ENCODE results near the gene TACR1. TPM values are rescaled to one million over a fixed set of nuclear protein-coding genes. Genes with fewer than 3 reads are reported as not detected.

TACR1 gene
- total and polyA plus RNA-seq, 2 of the 13 experiments (the other 11 are each of a cell fraction or from before 2014, with no cell fraction given), result not detected

DNA sequence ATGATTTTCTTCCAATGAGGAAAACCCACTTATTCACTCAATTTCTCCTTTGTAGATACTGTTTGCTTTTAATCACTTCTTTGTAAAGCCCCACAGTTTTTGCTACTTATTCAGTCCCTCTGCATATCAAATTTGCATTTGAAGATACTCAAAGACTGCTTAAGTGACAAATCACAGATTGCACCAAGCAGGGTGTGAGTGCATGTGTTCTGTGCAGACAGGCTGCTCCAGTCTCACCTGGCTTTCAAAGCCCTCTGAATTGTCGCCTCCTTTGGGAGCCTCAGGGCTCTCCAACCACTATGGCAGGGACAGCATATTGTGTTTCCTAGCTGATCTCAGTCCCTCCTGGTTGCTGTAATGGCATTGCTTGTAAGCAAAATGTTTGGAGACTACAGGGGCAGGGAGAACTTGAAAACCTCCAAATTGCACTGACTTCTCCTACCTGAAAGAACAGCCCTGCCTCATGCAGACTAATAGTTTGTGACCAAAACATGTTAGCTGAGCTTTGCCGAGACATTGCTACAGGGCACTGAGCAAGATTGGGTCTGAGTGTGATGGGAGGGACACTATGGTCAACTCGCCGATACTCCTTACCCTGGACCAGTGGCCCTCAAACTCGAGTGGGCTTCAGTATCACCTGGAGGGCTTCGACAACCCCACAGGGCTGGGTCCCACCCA, 144.0 kb downstream of the TACR1 start (continued):
- no peak for TF ChIP-seq HOXD1 (CRISPR knock-in tag; IDR thresholded peaks at IDR 0.05)
- no peak for TF ChIP-seq ZNF318 (CRISPR knock-in tag; IDR thresholded peaks at IDR 0.05)
- TF ChIP-seq, protein P1, sequence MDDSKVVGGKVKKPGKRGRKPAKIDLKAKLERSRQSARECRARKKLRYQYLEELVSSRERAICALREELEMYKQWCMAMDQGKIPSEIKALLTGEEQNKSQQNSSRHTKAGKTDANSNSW (CRISPR knock-in tag; IDR thresholded peaks at IDR 0.05; ENCODE audit: borderline replicate concordance), result no peak
- no peak for TF ChIP-seq MLXIP (CRISPR knock-in tag; IDR thresholded peaks at IDR 0.05; ENCODE audit: borderline replicate concordance)
